GM10266 (cell line): ENCODE results near the gene RNF212.

Experiments
- DNase-seq: peaks from one replicate; pipeline ENCODE4 v3.0.0; 2012; ENCODE audit errors: extremely low spot score
- CTCF ChIP-seq: IDR thresholded peaks from 2 replicates; pipeline ENCODE4 v1.5.1; 2012; ENCODE audit warnings: mild to moderate bottlenecking, low read depth; ENCODE audit not compliant: control insufficient read depth, insufficient read depth; ENCODE audit errors: missing control alignments

Gene RNF212

GRCh38 chr4:1090036-1090435 lies 23.3 kb downstream of the RNF212 start:
- no peak for TF ChIP-seq CTCF
- DNase-seq = no peak

- DNase-seq = no peak
- no peak for TF ChIP-seq CTCF
Measured at GRCh38 chr4:1087371-1087770, 26.0 kb downstream of the RNF212 start.

- no peak for DNase-seq
- no peak for TF ChIP-seq CTCF
Measured at GRCh38 chr4:1086011-1086410, 27.4 kb downstream of the RNF212 start.

GRCh38 chr4:1085404-1085799 lies 28.0 kb downstream of the RNF212 start:
- no peak for TF ChIP-seq CTCF
- no peak for DNase-seq

GRCh38 chr4:1084796-1085403 lies 28.5 kb downstream of the RNF212 start:
- no peak for TF ChIP-seq CTCF
- no peak for DNase-seq

- TF ChIP-seq CTCF = no peak
- DNase-seq = no peak
Measured at GRCh38 chr4:1084394-1084793, 29.0 kb downstream of the RNF212 start.

GRCh38 chr4:1082215-1083182 lies 30.9 kb downstream of the RNF212 start:
- DNase-seq = no peak

More at GRCh38 chr4:1082215-1083182, 30.9 kb downstream of the RNF212 start:
- TF ChIP-seq CTCF = no peak
